B cell (primary cell): ENCODE measurements around the gene SPRY2. TPM values are rescaled to one million over a fixed set of nuclear protein-coding genes. Genes with fewer than 3 reads are reported as not detected.

Experiments used
- ATAC-seq: fragments of 200-7000 bp; cut with Tn5 transposase; one replicate; pipeline ENCODE4 v1.10.0; 2021; ENCODE audit warnings: low read depth, mild to moderate bottlenecking, moderate number of reproducible peaks, moderate library complexity
- CTCF ChIA-PET: fragments of 350-600 bp; sonication (Branson Sonifier 250); formaldehyde crosslinking; loops from one replicate; lab custom pipeline; 2021; ENCODE audit warnings: antibody characterized with exemption, inconsistent platforms; lab: Charles Lee
- POLR2A ChIA-PET: fragments of 350-600 bp; sonication (Branson Sonifier 250); formaldehyde crosslinking; loops from one replicate; lab custom pipeline; 2021; ENCODE audit warnings: antibody characterized with exemption; lab: Charles Lee
- DNase-seq: peaks from one replicate; pipeline ENCODE4 v3.0.0; 2013
- H2AFZ ChIP-seq: 2 replicates; pipeline ENCODE4 v1.6.1; 2012; ENCODE audit warnings: mild to moderate bottlenecking, low read depth, low read length; ENCODE audit not compliant: insufficient read depth, poor library complexity, severe bottlenecking
- H3K27ac ChIP-seq, 2 donors: 1 replicate in 1 of 2; 2 replicates in 1 of 2; pipeline ENCODE4 v1.5.1; 2012 to 2013; ENCODE audit warnings: low read length in 2 of 2, mild to moderate bottlenecking in 2 of 2, moderate library complexity in 1 of 2
- H3K27me3 ChIP-seq, 4 experiments: fragments of 200-600 bp in 1 of 4; sonication (generic) in 1 of 4; replicated peaks in 1 of 4; 1 replicate in 2 of 4; 2 replicates in 2 of 4; pipeline versions ENCODE4 v1.6.1 to v1.7.0; 2013 to 2016; ENCODE audit warnings: low read length in 3 of 4, mild to moderate bottlenecking in 2 of 4, mixed read lengths in 1 of 4, moderate library complexity in 1 of 4; ENCODE audit not compliant: insufficient read depth in 4 of 4, control insufficient read depth in 3 of 4; ENCODE audit errors: control extremely low read depth in 1 of 4
- H3K36me3 ChIP-seq, 2 experiments: replicated peaks in 1 of 2; 1 replicate in 1 of 2; 2 replicates in 1 of 2; pipeline versions ENCODE4 v1.6.1 to v1.7.1; 2013; ENCODE audit warnings: low read length in 1 of 2; ENCODE audit not compliant: insufficient read depth in 2 of 2, control insufficient read depth in 1 of 2; ENCODE audit errors: control extremely low read depth in 1 of 2, extremely low read depth in 1 of 2
- H3K4me1 ChIP-seq, 2 donors: fragments of 200-600 bp in 1 of 2; sonication (generic) in 1 of 2; 1 replicate in 1 of 2; 2 replicates in 1 of 2; pipeline versions ENCODE4 v1.5.1 to v1.6.1; 2013 to 2017; ENCODE audit warnings: low read length in 2 of 2; ENCODE audit not compliant: control insufficient read depth in 2 of 2, insufficient read depth in 2 of 2
- H3K4me2 ChIP-seq: replicated peaks from 2 replicates; pipeline ENCODE3; 2012; ENCODE audit warnings: mild to moderate bottlenecking, low read depth, low read length; ENCODE audit not compliant: poor library complexity, severe bottlenecking
- H3K4me3 ChIP-seq, 5 experiments: fragments of 200-600 bp in 1 of 5; sonication (generic) in 1 of 5; 1 replicate in 3 of 5; 2 replicates in 2 of 5; pipeline versions ENCODE4 v1.5.1 to v1.7.0; 2011 to 2016; ENCODE audit warnings: low read length in 4 of 5, mild to moderate bottlenecking in 4 of 5, low read depth in 2 of 5, control low read depth in 1 of 5, moderate library complexity in 1 of 5; ENCODE audit not compliant: insufficient read depth in 1 of 5; ENCODE audit errors: control extremely low read depth in 1 of 5, extremely low read depth in 1 of 5
- H3K79me2 ChIP-seq: fragments of 200-600 bp; sonication (generic); one replicate; pipeline ENCODE4 v1.6.0; 2016; ENCODE audit warnings: low read length; ENCODE audit not compliant: control insufficient read depth, insufficient read depth
- H3K9ac ChIP-seq: fragments of 200-600 bp; sonication (generic); 2 replicates; pipeline ENCODE4 v1.6.1; 2017; ENCODE audit warnings: mild to moderate bottlenecking, low read length, moderate library complexity
- H3K9me3 ChIP-seq, 3 donors: one replicate each; pipeline versions ENCODE4 v1.6.1 to v1.7.1; 2013; ENCODE audit warnings: low read length in 2 of 3; ENCODE audit not compliant: control insufficient read depth in 2 of 3, insufficient read depth in 1 of 3; ENCODE audit errors: control extremely low read depth in 1 of 3
- H4K20me1 ChIP-seq: 2 replicates; pipeline ENCODE4 v1.6.0; 2012; ENCODE audit warnings: mild to moderate bottlenecking, low read length; ENCODE audit not compliant: insufficient read depth, control insufficient read depth, poor library complexity, severe bottlenecking
- H3K27ac Mint-ChIP-seq: one replicate; pipeline ENCODE4 v1.8.0; 2021; ENCODE audit warnings: mixed read lengths
- H3K27me3 Mint-ChIP-seq: one replicate; pipeline ENCODE4 v1.8.0; 2021; ENCODE audit warnings: mixed read lengths
- H3K4me1 Mint-ChIP-seq: one replicate; pipeline ENCODE4 v1.8.0; 2021; ENCODE audit warnings: mixed read lengths
- H3K4me3 Mint-ChIP-seq: one replicate; pipeline ENCODE4 v1.8.0; 2021; ENCODE audit warnings: mixed read lengths
- H3K9me3 Mint-ChIP-seq: one replicate; pipeline ENCODE4 v1.8.0; 2022; ENCODE audit warnings: mixed read lengths; ENCODE audit not compliant: insufficient read depth
- CTCF ChIP-seq: fragments of 200-600 bp; IDR thresholded peaks from one replicate; pipeline ENCODE4 v1.8.0; 2022; ENCODE audit warnings: antibody characterized with exemption, mild to moderate bottlenecking
- EZH2 ChIP-seq: IDR thresholded peaks from 2 replicates; pipeline ENCODE4 v1.6.1; 2012; ENCODE audit warnings: borderline replicate concordance, low read depth, mild to moderate bottlenecking, moderate library complexity, low read length; ENCODE audit not compliant: insufficient read depth, poor library complexity, severe bottlenecking
- WGBS: methylation state at CpG from one replicate; pipeline ENCODE4 v1.1.5; 2013; ENCODE audit warnings: missing lambda C conversion rate; ENCODE audit not compliant: insufficient coverage; 5-methylcytosine and 5-hydroxymethylcytosine counted together
- intact Hi-C: fragments of 100-400 bp; cut with micrococcal nuclease; formaldehyde crosslinking; loops from one replicate; pipeline ENCODE4 v1.10.0; 2022
- polyA plus RNA-seq: library from polyadenylated mRNA; depleted of rRNA; stranded (reverse); fragments of >200 nt; gene quantifications from 2 replicates; pipeline ENCODE4 v1.2.3, GENCODE V29; 2012
- total RNA-seq, 2 donors: library from RNA; stranded (reverse); fragments of 120-200 nt in 1 of 2; gene quantifications; 1 replicate in 1 of 2; 2 replicates in 1 of 2; pipeline versions ENCODE4 v1.2.3 to v1.2.4, GENCODE V29; 2013 to 2022

Gene SPRY2
- total and polyA plus RNA-seq, 2 donors (not counting 1 experiment from before 2014, with no cell fraction given) = 0.86 to 0.96 TPM

GRCh38 chr13:80297094-80297493 lies 43.8 kb downstream of the SPRY2 start:
- Histone ChIP-seq H3K4me1 (no peaks in the 10 kb centered on the region), H3K9me3 (no peaks in the 10 kb centered on the region), H3K4me3 (no peak overlapping the region), H3K27ac (no peak overlapping the region), H2AFZ (no peak overlapping the region), H3K79me2 (no peaks in the 10 kb centered on the region), H3K9ac (no peak overlapping the region), H3K27me3 (no peaks in the 10 kb centered on the region), H3K4me2 (no peak overlapping the region), H3K36me3 (no peaks in the 10 kb centered on the region), H4K20me1 (no peaks in the 10 kb centered on the region)
- no peak for ATAC-seq
- Mint-ChIP-seq H3K9me3 (no peaks in the 10 kb centered on the region), H3K27me3 (no peaks in the 10 kb centered on the region), H3K27ac (no peak overlapping the region), H3K4me1 (peaks cover 5% of the 10 kb centered on the region), H3K4me3 (no peak overlapping the region)
- intact Hi-C loops = no loop called here
- no peak for DNase-seq
- CTCF ChIA-PET = interaction anchor here (0.5 to 0.6 kb wide), 2 partner anchors 21 to 80 kb away, joined by 3 read pairs; no protein-coding TSS in a partner anchor
- TF ChIP-seq EZH2 = no peak
- no peak for TF ChIP-seq CTCF
- POLR2A ChIA-PET = no interaction called here

DNA sequence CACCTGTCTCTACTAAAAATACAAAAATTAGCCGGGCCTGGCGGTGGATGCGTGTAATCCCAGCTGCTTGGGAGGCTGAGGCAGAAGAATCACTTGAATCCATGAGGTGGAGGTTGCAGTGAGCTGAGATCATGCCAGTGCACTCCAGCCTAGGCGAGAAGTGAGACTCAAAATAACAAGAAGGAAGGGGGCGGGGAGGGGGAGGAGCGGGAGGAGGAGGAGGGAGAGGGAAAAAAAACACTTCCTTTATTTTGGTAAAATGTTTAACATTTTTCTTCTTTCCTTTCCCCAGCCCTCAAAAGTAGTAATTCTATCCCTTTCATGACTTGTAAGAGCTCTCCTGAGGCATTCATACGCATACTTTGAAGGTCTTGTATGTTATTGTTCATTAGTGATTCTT lies 44.3 kb downstream of the SPRY2 start:
- Histone ChIP-seq H3K9me3 (no peaks in the 10 kb centered on the region), H3K4me3 (no peak overlapping the region), H3K27ac (no peak overlapping the region), H3K79me2 (no peaks in the 10 kb centered on the region), H3K9ac (no peak overlapping the region), H3K27me3 (no peaks in the 10 kb centered on the region), H3K4me2 (no peak overlapping the region), H4K20me1 (no peaks in the 10 kb centered on the region), H2AFZ (no peak overlapping the region), H3K4me1 (no peaks in the 10 kb centered on the region), H3K36me3 (no peaks in the 10 kb centered on the region)
- WGBS = 100% methylated on average over 3 of the region's 7 CpGs
- Mint-ChIP-seq H3K27ac (no peak overlapping the region), H3K4me1 (peaks cover 5% of the 10 kb centered on the region), H3K27me3 (no peaks in the 10 kb centered on the region), H3K9me3 (no peaks in the 10 kb centered on the region), H3K4me3 (no peak overlapping the region)
- no peak for DNase-seq
- intact Hi-C loops = no loop called here
- POLR2A ChIA-PET = no interaction called here
- TF ChIP-seq EZH2 (no peak), CTCF (no peak)
- CTCF ChIA-PET = no interaction called here
- no peak for ATAC-seq
